Panc1 (cell line): ENCODE data around the gene ZCCHC7. TPM values are rescaled to one million over a fixed set of nuclear protein-coding genes. Genes with fewer than 3 reads are reported as not detected.

Experiments
- ATAC-seq: fragments of 200-7000 bp; cut with Tn5 transposase; 2 replicates; pipeline ENCODE4 v1.9.1; 2020; ENCODE audit warnings: mild to moderate bottlenecking, moderate library complexity
- BruUV-seq: library from RNA; stranded (reverse); fragments of 400-500 nt; replicated peaks from 2 replicates; lab custom pipeline; 2021; lab: Mats Ljungman, UMichigan
- CTCF ChIA-PET: fragments of 300-600 bp; sonication (Branson Sonifier 250); formaldehyde crosslinking; loops from one replicate; lab custom pipeline; 2022; ENCODE audit warnings: antibody characterized with exemption; lab: Charles Lee
- POLR2A ChIA-PET: fragments of 300-600 bp; sonication (Branson Sonifier 250); formaldehyde crosslinking; loops from one replicate; lab custom pipeline; 2022; ENCODE audit warnings: antibody characterized with exemption; lab: Charles Lee
- DNase-seq: peaks from one replicate; pipeline ENCODE4 v3.0.0-alpha.2; 2010; ENCODE audit warnings: low read depth, low spot score
- H3K27ac ChIP-seq: 2 replicates; pipeline ENCODE4 v1.5.1; 2011; ENCODE audit warnings: mild to moderate bottlenecking, low read length, inconsistent platforms
- H3K27me3 ChIP-seq: fragments of 200-500 bp; sonication (Bioruptor generic); 2 replicates; pipeline ENCODE4 v1.6.0; 2014; ENCODE audit warnings: low read length, inconsistent platforms; ENCODE audit not compliant: control insufficient read depth, insufficient read depth
- H3K36me3 ChIP-seq: fragments of 200-500 bp; sonication (Bioruptor generic); 2 replicates; pipeline ENCODE4 v1.5.1; 2014; ENCODE audit warnings: inconsistent platforms, mild to moderate bottlenecking, low read length, moderate library complexity; ENCODE audit not compliant: control insufficient read depth, insufficient read depth
- H3K4me1 ChIP-seq: 2 replicates; pipeline ENCODE4 v1.5.1; 2011; ENCODE audit warnings: inconsistent platforms, mild to moderate bottlenecking, low read length, moderate library complexity; ENCODE audit not compliant: control insufficient read depth, insufficient read depth
- H3K4me3 ChIP-seq, 2 experiments: 2 replicates each; pipeline ENCODE4 v1.5.1; 2011 to 2012; ENCODE audit warnings: low read depth in 2 of 2, low read length in 2 of 2, mild to moderate bottlenecking in 2 of 2, inconsistent platforms in 1 of 2, moderate library complexity in 1 of 2
- H3K9me3 ChIP-seq: fragments of 200-500 bp; sonication (Bioruptor generic); 2 replicates; pipeline ENCODE4 v1.5.1; 2014; ENCODE audit warnings: low read depth, mild to moderate bottlenecking, inconsistent platforms, low read length, moderate library complexity; ENCODE audit not compliant: control insufficient read depth, insufficient read depth
- CTCF ChIP-seq: fragments of 450-650 bp; IDR thresholded peaks from 2 replicates; pipeline ENCODE4 v1.5.1; 2017; ENCODE audit warnings: mild to moderate bottlenecking
- POLR2AphosphoS5 ChIP-seq: IDR thresholded peaks from 2 replicates; pipeline ENCODE4 v1.6.1; 2012; ENCODE audit warnings: mild to moderate bottlenecking, low read depth, low read length, moderate library complexity
- REST ChIP-seq, 2 experiments: IDR thresholded peaks; 2 replicates each; pipeline ENCODE4 v1.6.1; 2011 to 2012; ENCODE audit warnings: low read depth in 2 of 2, control low read depth in 1 of 2, low read length in 1 of 2, mild to moderate bottlenecking in 1 of 2, moderate library complexity in 1 of 2; ENCODE audit not compliant: insufficient read depth in 1 of 2
- SIN3A ChIP-seq: IDR thresholded peaks from 2 replicates; pipeline ENCODE4 v1.6.1; 2012; ENCODE audit warnings: low read depth, mild to moderate bottlenecking, low read length, moderate library complexity, borderline replicate concordance; ENCODE audit not compliant: insufficient read depth
- TCF7L2 ChIP-seq: IDR thresholded peaks from 2 replicates; pipeline ENCODE4 v1.6.1; 2011; ENCODE audit warnings: mild to moderate bottlenecking, low read depth, low read length, inconsistent platforms
- in situ Hi-C: cut with HindIII; loops from 2 replicates; pipeline ENCODE4 v1.10.0; 2016; ENCODE audit warnings: low sequenced_read_pairs, low pct_unique_long_range_greater_than_20kb
- intact Hi-C: fragments of 100-400 bp; cut with micrococcal nuclease; formaldehyde crosslinking; loops from one replicate; pipeline ENCODE4 v1.10.0; 2022; ENCODE audit not compliant: unreplicated experiment
- total RNA-seq: library from RNA; stranded (reverse); gene quantifications from one replicate; pipeline ENCODE4 v1.2.1, GENCODE V29; 2021; ENCODE audit not compliant: unreplicated experiment

The ZCCHC7 gene
- total RNA-seq, 1 experiment from 2014 or later: 43.7 TPM

- 0 out of 2 replicates have a peak, but pooled peaks have one; percentile 58 for ATAC-seq
- Histone ChIP-seq H3K4me1 (no peaks in the 10 kb centered on the region), H3K27me3 (0 out of 2 replicates have a peak, but pooled peaks cover 4% of the 10 kb centered on the region), H3K9me3 (peaks cover 6% of the 10 kb centered on the region; the same call in 1 of the 2 replicates), H3K4me3 (no peak overlapping the region), H3K27ac (no peak overlapping the region), H3K36me3 (no peaks in the 10 kb centered on the region)
- ChIA-PET CTCF (no interaction called here), POLR2A (no interaction called here)
- no TSS peak for BruUV-seq
- in situ Hi-C loops (no loop called here), intact Hi-C loops (no loop called here)
- TF ChIP-seq POLR2AphosphoS5 (no peak), SIN3A (no peak), TCF7L2 (no peak), CTCF (no peak), REST (IDR thresholded peaks at IDR 0.05; ENCODE audit: insufficient read depth in 1 of 2, low read depth in 2 of 2, low read length in 1 of 2) (no peak)
- no peak for DNase-seq
Observed at GRCh38 chr9:37104183-37104889, 16.0 kb upstream of the ZCCHC7 start.

GRCh38 chr9:37105234-37105633 lies 15.1 kb upstream of the ZCCHC7 start:
- Histone ChIP-seq H3K4me3 (no peak overlapping the region), H3K4me1 (no peaks in the 10 kb centered on the region), H3K9me3 (peaks cover 6% of the 10 kb centered on the region; the same call in 1 of the 2 replicates), H3K36me3 (no peaks in the 10 kb centered on the region), H3K27me3 (peaks cover 4% of the 10 kb centered on the region; the same call in 1 of the 2 replicates), H3K27ac (no peak overlapping the region)
- no TSS peak for BruUV-seq
- no peak for DNase-seq
- no peak for TF ChIP-seq REST (IDR thresholded peaks at IDR 0.05; ENCODE audit: insufficient read depth in 1 of 2, low read depth in 2 of 2, low read length in 1 of 2)
- no peak for TF ChIP-seq TCF7L2
- no peak for TF ChIP-seq CTCF
- no peak for TF ChIP-seq SIN3A
- TF ChIP-seq POLR2AphosphoS5: no peak
- no peak for ATAC-seq
- POLR2A ChIA-PET: no interaction called here
- in situ Hi-C loops: no loop called here
- intact Hi-C loops: no loop called here
- CTCF ChIA-PET: no interaction called here
